CD1c-positive myeloid dendritic cell (primary cell): Measurements from ENCODE around the gene EP400.
A peak's percentile ranks its signal among the peaks of the same experiment; 100 is the strongest.
"Not testable (repeated sequence)": the region's sequence is repeated elsewhere in the genome, so short reads cannot be mapped to it uniquely, and the experiment has no call there.

Experiments
- DNase-seq: peaks from one replicate; pipeline ENCODE4 v3.0.0-alpha.2; 2016; ENCODE audit errors: extremely low spot score

The EP400 gene

DNA sequence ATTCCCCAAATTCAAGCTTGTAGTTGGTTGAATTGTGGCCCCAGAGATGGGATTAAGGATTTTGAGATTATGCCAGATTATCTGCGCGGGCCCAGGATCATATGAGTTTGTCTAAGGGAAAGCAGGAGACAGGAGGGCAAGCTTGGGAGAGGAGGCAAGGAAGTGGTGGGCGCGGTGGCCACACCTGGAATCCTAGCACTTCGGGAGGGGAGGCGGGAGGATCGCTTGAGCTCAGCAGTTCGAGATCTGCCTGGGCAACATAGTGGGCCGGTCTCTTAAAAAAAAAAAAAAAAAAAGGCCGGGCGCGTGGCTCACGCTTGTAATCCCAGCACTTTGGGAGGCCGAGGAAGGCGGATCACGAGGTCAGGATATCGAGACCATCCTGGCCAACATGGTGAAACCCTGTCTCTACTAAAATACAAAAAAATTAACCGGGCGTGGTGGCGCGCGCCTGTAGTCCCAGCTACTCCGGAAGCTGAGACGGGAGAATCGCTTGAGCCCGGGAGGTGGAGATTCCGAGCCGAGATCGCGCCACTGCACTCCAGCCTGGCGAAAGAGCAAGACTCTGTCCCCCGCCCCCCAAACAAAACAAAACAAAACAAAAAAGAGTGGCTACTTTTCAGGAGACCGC is 21.5 kb upstream of the EP400 start:
- DNase-seq, result no peak

GRCh38 chr12:131928711-131929580 is 20.8 kb upstream of the EP400 start, which contains the start of gene PUS1:
TSS of gene PUS1 (plus strand) at chr12:131929276. CDS start at chr12:131929723, 447 bp downstream.
- peak; percentile 97 for DNase-seq

DNA sequence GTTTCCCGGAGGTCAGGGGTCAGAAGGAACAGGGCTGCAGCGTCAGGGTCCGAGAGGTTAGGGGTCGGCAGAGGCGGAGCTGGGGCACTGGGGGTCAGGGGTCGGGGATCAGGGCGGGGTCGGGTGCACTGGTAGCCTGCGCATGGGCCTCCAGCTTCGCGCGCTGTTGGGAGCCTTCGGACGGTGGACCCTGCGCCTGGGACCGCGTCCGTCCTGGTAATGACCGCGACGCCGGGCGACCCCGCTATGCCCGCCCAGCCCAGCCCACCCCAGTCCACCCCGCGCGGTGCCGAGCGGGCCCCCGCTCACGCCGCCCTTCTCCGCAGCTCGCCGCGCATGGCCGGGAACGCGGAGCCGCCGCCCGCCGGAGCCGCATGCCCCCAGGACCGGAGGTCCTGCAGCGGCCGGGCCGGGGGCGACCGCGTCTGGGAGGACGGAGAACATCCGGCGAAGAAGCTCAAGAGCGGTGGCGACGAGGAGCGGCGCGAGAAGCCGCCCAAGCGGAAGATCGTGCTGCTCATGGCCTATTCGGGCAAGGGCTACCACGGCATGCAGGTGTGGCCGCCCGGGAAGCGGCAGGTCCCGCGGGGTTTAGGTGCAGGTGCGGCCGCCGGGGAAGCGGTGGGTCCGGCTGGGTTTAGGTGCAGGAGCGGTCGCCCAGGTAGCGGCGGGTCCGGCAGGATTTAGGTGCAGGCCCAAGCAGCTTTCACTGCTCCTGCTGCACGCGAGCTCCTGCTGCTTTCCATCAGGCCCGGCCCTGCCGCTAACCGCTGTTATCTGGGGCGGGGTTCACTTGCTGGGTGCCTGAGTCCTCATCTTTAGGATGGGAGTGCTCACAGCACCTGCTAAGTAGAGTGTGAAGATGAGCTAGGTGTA is 19.9 kb upstream of the EP400 start:
- no peak for DNase-seq

- no peak for DNase-seq
Observed at GRCh38 chr12:131930510-131930909, 19.2 kb upstream of the EP400 start.

- DNase-seq, result no peak
Observed at GRCh38 chr12:131933387-131933786, 16.4 kb upstream of the EP400 start.

GRCh38 chr12:131934535-131934934 is 15.2 kb upstream of the EP400 start:
- DNase-seq, result no peak

GRCh38 chr12:131938082-131938481 is 11.7 kb upstream of the EP400 start:
- DNase-seq, result no peak

GRCh38 chr12:131939007-131939406 is 10.7 kb upstream of the EP400 start:
- no peak for DNase-seq

GRCh38 chr12:131940141-131940547 is 9.6 kb upstream of the EP400 start:
- DNase-seq, result no peak

GRCh38 chr12:131941116-131941986 is 8.4 kb upstream of the EP400 start:
- DNase-seq, result no peak

GRCh38 chr12:131941987-131942341 is 7.8 kb upstream of the EP400 start:
- no peak for DNase-seq

- DNase-seq, result no peak
Observed at GRCh38 chr12:131942671-131943070, 7.1 kb upstream of the EP400 start.

DNA sequence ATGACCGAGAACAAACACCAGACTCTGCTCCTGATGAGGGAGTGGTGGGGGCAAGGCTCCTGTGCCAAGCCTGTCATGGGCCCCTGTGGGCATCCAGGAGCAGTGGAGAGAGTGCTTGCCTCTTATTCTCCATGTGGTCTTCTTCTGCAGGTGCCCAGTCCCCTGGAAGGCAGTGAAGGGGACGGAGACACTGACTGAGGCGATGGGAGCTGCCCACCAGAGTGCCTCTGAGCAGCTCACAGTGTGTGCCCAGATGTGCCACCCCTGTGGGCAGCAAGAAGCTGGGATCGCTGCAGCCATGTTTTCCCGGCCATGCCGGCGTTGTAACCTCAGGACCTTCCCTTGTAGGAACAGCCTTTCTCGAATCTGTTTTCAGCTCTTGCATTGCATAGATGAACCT is 6.4 kb upstream of the EP400 start:
- no peak for DNase-seq

GRCh38 chr12:131943876-131944275 is 5.9 kb upstream of the EP400 start:
- no peak for DNase-seq

DNA sequence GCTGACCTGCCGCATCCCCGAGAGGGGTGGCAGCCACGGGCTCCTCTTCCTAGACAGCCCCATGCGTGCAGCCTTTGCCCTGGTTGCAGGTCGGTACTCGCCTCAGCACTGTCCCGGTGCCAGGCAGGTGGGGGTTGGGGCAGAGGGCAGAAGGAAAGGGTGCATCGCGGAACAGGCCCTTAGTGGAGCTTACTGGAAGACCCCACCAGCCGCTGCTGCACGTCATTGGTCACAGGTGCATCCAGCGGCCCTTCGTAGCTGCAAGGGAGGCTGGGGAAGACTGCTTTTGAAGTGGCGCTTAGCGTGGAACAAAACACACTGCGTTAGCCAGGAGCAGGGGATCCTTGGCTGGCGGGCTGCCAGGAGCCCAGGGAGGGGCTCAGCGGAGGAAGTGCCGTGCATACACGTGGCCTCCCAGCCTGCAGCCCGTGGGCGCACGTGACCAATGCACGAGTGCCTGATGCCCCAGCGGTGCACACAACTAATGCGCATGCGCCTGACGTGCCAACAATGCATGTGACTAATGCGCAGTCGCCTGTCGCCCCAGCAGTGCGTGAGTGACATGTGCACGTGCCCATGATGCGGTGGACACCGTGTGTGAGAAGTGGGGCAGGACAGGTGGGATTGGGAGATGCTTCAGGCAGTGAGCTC is 5.0 kb upstream of the EP400 start:
- no peak for DNase-seq

DNA sequence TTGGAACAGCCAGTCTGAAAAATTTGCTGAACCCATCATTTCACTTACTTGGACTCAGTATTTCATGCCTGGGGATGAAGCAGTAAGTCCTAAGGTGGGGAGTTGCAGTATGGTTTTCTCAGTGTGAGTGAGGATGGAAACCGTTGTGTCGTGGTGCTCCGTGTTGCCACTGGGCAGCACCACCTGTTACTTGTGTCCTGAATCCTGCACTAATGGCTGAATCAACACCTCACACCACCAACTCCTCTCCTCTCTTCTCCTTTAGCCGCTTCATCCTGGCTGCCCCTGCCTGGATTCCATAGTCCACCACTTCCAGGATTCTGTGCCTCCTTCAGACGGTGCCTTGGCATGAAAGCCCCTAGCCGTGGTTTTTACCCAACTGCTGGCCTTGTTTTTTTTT is 3.0 kb upstream of the EP400 start:
- no peak for DNase-seq

GRCh38 chr12:131947482-131948027 is 2.2 kb upstream of the EP400 start:
- no peak for DNase-seq

GRCh38 chr12:131948166-131948712 is 1.5 kb upstream of the EP400 start:
- DNase-seq, result no peak

- not testable (repeated sequence) for DNase-seq
Observed at GRCh38 chr12:131948713-131949430, 870 bp upstream of the EP400 start.
